D721Med (cell line): Measurements from ENCODE around the gene ACVRL1.

Experiments
- DNase-seq: peaks from one replicate; pipeline ENCODE4 v3.0.0; 2011; ENCODE audit warnings: low spot score; ENCODE audit not compliant: insufficient read length
- FAIRE-seq: peaks from 2 replicates; lab custom pipeline; 2011; peaks lifted over from hg19 to GRCh38; lab: Jason Lieb, UNC
- CTCF ChIP-seq: IDR thresholded peaks from 2 replicates; pipeline ENCODE4 v1.5.1; 2012; ENCODE audit warnings: mild to moderate bottlenecking, control low read depth; ENCODE audit not compliant: insufficient read depth; ENCODE audit errors: missing control alignments

ACVRL1 gene

DNA sequence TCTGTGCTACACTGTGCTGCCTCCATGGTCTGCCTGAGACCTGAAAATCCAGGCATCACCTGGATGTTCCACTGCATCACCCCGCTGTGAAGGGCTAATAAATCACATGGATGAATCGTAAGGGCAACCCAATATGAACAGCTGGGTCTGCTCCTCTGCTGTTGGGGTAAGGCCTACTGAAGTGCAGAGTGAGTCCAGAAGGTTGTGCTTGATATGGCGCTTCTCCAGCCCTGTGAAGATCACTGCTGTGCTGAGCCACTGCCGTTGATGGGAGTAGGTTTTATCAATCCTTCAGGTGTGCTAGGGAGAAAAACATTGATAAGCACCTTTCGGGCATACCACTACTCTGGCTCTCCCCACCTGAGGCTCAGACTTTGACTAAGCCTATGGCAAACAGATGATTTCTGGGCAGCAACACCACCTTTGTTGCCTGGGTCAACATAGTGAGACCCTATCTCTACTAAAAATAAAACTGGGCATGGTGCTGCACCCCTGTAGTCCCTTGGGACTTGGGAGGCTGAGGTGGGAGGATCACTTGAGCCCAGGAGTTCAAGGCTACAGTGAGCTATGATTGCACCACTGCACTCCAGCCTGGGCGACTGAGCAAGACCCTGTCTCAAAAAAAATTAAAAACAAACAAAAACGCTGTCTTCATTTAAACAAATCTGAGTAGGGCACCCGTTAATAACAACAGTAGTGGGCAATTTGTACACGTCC lies 1.7 kb downstream of the ACVRL1 start:
- no peak for DNase-seq
- FAIRE-seq = no peak
- TF ChIP-seq CTCF = no peak

DNA sequence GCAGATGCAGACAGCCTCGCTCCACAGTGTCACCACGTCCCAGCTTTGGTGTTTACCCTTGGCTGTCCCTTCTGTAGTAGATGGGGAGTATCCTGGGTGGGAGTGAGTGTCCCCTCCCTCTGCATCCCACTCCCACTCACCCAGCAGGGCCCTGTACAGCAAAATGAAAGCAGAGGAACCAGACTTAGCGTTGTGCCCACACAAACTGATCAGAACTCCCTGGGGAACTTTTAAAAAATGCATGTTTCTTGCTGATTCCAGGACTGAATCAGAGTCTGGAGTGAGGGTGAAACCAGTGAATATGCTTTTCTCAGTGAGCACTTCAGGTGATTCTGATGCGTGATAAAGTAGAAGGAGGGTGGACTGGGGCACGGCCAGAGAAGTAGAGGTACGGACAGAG lies 2.9 kb downstream of the ACVRL1 start:
- no peak for FAIRE-seq
- no peak for DNase-seq
- no peak for TF ChIP-seq CTCF

DNA sequence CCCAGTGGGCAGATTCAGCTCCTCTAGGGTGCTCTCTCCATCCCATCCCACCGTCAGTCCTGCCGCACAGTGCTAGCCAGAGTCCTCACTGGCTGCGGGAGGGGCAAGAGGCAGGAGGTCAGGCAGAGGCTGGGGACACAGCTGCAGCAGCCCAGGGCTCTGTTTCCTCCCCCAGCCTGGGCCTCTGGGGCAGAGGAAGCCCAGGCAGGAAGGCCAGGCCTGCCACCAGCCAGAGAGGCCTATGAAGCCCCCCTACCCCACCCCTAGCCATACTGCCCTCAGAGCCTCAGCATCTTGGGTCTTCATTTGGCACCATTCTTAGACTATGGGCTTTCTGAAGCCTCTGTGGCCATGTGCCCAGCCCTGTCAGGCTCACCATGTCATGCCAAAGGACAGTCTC lies 3.4 kb downstream of the ACVRL1 start:
- no peak for TF ChIP-seq CTCF
- no peak for DNase-seq
- no peak for FAIRE-seq

DNA sequence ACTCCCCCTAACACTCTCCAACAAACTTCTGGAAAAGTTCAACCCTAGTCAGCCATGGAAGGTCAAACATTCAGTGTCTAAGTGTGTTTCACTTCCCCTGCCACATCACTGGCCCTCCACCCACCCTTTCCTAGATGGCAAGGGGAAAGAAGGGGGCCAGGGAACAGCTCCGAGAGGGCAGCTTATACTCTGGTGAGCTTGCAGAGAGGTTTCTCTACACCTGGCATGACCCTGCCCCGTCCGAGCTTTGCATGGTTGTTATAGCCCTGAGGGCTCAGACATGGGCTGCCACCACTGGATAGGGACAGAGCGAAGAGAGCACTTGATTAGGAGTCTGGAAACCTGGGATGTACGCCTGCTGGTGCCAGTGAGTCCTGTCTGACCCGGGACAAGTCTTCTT lies 4.0 kb downstream of the ACVRL1 start:
- DNase-seq (no peak), FAIRE-seq (no peak)
- no peak for TF ChIP-seq CTCF

- no peak for TF ChIP-seq CTCF
- DNase-seq = no peak
- FAIRE-seq = no peak
Observed at GRCh38 chr12:51911788-51912711, 4.7 kb downstream of the ACVRL1 start.

- TF ChIP-seq CTCF = peak; percentile 6
- DNase-seq = no peak
- FAIRE-seq = no peak
Observed at GRCh38 chr12:51913071-51914033, 6.0 kb downstream of the ACVRL1 start.
